ENCODE results near the gene HOXB2.

Gene HOXB2

DNA sequence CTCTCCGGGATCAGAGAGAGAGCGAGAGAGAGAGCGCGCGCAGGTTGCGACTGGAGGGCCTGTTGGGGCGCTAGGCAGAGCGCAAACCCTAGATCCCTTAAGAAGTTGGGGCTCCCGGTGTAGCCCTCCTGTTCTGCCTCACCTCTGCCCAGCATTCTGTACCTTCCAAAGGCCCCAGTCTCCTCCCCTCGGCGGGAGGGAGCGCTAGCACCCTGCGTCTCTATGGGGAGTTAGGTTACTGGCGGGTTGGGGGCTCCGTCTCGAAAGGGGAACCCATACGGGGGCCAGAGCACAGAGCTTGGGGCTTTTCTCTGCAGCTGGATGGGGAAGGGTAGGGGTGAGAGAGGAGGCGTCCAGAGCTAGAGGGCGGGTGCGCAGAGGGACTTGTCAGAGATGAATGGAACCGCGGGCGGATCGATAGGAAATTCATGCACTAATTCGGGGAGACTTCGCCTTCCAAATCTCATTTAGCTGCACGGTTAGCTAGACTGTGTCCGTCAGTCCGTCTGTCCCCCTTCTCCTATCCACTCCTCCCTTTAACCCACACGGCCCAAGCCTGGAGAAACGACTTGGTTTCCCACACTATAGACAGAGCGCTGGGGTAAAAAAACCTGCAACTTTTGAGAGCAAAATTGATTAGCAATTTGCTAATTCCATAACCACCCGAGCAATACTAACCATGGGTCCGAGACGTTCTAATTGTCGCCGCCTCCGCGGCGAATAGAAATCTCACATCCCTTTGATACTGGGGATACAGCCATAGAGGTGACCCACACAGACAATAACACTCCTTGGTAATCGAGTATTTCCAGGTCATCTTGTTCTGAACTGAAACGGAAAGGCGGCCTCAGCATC, 33.9 kb upstream of the HOXB2 start:
- DNase-seq (ENCODE audit: low spot score) = no peak

DNA sequence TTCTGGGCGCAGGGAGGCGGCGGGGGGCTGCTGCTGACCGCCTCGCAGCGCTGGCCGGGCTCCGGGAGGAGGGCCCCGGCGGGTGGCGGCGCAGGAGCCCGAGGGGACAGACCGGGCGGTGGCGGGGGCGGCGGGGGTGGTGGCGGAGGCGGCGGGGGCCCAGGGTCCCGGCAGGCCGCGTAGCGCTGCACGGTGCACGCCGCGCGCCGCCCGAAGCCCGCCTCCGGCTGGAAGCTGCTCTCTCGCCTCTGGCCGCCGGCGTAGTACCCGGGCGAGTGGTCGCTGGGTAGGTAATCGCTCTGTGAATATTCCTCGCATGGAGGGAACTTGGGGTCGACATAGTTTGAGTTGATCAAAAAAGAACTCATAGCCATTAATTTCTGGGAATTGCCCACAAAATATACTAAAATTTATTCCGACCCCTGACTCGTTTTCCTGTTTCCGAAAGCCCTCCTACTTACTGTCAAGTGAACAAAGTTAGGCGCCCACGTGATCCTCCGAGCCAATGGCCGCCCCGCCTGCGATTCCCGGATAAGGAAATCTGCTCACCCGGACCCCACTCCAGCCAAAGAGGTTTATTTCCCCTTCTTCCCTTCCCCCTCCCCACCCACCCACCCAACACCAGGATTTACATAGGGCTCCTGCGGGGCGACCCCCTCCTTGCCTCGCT, 33.2 kb upstream of the HOXB2 start, which contains the start of gene HOXB4:
Gene HOXB4 (minus strand): TSS at position 405 of the 670 bp plus-strand sequence. CDS start 31 bp downstream, at position 374.
- DNase-seq (ENCODE audit: low spot score) = peak; percentile 22

DNA sequence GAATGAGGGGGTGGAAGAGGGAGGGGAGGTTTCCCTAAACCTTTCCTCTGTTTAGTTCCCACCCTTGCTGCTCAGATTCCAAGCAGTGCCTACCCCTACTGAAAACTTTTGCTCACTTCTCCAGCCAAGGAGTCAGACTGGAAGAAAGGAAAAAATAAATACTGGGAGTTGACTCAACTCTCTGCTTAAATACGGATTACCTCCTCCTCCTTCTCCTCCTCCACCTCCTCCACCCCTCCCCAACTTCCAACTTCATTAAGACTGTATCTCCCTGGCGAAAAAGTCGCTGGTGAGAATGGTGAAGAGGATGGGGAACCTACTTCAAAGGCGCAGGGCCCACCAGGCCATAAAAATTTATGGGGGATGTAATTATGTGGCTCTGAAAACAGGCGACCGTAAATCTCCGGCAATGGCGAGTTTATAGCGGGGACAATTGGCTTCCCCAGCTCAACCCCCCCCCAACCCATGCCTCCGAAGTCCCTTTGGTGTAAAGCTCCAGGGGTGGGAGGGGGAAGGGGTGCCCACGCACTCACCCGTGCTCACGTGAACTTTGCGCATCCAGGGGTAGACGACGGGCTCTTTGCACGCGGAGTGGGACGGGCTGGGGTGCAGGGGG, 32.5 kb upstream of the HOXB2 start:
- DNase-seq (ENCODE audit: low spot score) = no peak

DNA sequence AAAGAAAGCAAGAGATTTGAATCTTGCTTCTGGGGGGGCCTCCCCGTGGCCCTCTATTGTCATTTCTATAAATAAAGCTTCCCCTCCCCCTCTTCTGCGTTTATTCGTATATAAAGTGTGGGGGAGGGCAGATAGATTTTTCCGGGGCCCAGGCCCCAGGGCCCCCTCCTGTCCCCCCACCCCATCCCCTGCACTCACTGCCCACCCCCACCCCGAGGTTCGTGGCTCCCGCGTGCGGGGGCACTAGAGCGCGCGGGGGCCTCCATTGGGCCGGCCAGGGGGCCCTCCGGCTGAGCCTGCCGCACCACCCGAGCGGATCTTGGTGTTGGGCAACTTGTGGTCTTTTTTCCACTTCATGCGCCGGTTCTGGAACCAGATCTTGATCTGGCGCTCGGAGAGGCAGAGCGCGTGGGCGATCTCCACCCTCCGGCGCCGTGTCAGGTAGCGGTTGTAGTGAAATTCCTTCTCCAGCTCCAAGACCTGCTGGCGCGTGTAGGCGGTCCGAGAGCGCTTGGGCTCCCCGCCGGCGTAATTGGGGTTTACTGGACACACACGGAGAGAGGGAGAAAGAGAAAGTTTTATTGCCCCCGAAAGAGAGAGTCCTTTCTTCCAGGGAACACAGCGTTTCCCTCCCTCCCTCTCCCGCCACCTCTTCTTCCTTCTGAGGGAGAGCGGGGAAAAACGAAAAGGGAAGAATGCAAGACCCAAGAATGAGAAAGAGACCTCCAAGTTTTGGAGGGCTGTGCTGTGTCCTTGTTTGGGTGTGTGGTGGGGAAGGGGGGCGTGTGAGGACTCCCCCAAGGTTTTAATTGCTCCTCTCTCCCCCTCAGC, 31.8 kb upstream of the HOXB2 start:
- DNase-seq (ENCODE audit: low spot score) = no peak

DNA sequence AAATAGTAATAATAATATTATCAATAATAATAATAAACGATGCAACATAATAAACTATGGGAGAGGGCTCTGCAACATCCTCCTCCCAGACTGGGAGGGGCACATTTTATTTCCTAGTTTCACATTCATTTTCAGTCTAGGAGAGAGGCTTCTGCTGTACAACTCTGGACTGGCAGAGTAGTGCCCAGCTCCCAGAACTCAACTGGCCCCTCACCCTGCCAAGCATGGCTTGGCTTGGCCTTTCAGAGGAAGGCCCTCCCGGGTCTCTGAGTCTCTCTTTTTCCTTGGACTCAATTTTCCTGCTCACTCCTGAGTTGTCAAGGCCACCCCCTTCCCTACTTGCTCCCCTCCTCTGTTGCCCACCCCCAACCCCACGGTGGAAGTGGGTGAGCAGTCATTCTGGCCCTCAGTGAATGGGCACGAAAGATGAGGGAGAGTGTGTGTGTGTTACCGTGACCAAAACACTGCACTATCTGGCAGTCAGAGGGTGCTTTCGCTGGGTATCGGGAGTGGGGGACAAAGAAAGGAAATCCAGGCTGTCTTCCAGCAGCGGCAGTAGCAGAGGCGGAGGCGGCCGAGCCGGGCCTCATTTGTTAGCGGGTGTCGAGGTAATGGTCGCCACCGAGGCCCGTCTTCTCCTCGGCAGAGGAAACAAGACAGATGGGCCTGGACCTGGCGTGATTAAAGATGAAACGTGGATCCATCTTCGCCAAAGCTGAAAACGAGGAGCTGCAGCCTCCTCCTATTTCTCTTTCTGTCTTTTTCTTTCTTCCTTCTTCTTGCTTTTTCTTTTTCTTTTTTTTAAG, 31.0 kb upstream of the HOXB2 start:
- DNase-seq (ENCODE audit: low spot score) = no peak

DNA sequence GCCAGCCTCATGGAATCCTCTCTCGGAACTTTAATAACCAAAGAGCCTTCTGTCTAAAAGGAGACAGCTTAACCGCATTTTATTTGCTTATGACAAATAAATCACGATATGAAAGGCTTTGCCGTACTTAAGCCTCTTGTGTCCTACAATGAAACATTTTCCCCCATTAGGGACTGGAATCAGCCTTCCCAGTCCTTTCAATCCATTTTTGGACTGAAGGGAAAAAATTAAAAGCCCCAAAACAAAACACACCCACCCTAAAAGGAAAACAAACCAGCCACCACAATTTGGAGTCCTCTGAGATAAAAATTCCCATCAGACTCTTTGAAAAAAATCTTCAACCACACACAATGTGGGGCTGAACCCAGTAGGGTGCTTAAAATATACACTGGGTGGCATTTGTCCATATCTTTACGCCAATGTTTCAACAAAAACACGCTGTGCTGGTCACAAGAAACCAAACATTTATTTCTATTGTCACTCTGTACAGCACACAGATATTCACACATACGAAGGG, 30.2 kb upstream of the HOXB2 start:
- no peak for DNase-seq (ENCODE audit: low spot score)

DNA sequence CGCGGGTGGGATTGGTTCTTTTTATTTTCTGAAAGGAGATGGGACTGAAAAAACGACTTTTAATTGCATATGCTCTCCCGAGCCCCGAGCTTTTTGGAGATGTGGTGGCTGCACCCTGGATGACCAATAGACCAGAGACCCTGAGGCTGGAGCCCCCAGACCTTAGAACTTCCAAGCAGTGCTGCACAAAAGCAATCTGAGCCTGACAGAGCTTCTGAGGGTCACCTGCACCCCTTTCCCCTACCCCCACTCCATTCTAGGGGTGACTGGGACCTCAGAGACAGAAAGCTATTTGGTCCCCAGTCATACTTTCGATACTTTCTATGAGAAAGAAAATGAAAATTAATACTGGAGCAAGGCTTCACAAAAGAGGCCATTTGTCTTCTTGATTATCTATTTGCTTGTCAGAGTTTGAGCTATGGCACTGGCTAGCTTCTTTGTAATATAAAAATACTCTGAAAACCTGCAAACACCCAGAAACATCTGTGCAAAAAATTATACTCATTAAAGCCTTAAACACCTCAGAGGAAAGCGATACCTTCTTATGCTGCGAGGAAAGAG, 29.7 kb upstream of the HOXB2 start:
- DNase-seq (ENCODE audit: low spot score) = no peak

DNA sequence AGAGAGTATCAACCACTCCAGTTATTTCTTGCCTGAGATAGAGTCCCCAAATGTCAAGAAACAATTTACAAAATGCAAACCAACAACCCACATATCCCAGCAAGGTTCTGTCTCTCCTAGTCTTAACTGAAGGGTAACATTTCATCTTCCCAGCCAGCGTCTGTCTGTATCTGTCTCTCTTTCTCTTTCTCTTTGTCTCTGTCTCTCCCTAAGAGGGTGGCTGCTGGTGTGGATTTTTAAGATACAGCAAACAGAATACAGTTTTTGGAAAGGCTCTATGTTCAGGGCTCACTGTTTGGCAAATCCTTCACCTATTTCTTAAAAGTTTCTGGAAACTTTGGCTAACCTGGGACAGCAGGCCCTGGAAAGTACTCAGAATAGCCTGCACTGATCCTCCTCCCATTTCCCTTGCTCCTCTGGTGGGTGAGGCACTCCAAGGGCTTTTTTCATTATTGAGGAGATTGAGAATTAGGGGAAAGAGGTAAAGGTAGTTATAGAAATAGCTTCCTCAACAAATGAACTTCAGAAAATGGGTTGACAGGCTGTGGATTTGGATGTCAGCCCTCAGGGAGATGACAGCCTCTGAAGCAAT, 27.0 kb upstream of the HOXB2 start:
- no peak for DNase-seq (ENCODE audit: low spot score)

DNA sequence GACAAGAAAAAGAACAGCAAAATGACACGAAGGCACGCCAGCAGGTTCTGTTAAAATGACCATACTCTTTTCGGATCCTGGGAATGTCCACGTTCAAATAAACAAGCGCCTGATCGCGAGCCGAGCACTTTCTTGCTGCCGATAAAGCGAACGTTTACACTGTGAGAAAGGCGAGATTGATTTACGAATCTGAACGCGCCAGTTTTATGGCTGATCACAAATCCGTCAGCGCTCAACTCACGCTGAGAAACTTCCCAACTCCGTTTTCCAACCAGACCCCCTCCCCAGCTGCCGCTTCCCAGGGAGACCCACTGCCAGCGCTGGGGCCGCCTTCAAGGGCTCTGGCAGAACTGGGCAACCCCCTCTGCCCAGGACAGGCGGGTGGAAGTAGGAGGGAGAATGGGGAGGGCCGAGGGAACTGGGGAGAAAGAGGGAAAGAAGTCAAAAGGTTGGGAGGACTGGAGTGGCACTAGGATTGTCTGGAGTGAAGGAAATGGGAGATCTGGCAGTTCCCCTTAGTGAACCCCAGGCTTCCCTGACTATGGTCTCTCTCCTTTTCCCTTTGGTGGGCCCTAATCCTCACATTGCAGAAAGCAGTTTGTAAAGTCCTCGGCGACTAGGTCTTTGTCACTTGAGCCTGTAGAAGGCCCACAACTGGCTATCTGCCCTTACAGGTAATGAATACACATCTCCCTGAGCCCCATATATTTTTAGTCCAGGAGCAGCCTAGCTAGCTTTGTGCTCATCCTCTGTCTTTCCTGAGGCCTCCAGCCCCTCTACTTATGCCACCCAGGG, 26.3 kb upstream of the HOXB2 start:
- DNase-seq (ENCODE audit: low spot score) = no peak

DNA sequence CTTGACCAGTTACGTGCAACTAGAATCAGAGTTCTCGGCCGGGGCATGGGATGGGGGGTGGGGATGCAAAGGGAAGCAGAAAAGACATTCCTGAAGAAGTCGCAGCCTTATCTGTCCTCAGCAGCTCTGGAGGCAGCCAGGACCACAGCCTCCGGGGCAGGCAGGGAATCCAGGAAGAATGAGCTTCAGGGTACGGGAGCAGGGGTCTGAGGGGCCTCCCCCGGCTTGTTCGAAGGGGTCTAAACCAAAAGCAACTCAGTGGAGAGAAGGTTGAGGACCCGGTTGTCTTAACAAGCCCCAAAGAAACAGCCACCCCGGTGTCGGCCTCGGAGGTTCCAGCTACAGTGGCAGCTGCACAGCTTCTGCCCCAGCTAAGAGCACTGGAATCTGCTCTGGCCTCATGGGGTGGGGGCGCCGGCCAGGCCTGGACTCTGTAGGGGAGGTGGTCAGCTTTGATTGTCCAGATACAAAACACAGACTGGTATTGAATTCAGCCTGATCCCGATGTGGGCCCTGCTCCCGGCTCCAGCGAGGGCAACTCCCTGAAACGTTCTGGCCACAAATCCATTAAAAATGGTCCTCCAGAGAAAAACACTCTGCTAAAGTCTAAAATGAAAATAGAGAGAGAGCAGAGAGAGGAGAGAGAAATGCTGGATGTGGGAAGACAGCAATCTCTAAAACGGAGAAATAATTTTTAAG, 25.6 kb upstream of the HOXB2 start:
- DNase-seq (ENCODE audit: low spot score) = no peak

DNA sequence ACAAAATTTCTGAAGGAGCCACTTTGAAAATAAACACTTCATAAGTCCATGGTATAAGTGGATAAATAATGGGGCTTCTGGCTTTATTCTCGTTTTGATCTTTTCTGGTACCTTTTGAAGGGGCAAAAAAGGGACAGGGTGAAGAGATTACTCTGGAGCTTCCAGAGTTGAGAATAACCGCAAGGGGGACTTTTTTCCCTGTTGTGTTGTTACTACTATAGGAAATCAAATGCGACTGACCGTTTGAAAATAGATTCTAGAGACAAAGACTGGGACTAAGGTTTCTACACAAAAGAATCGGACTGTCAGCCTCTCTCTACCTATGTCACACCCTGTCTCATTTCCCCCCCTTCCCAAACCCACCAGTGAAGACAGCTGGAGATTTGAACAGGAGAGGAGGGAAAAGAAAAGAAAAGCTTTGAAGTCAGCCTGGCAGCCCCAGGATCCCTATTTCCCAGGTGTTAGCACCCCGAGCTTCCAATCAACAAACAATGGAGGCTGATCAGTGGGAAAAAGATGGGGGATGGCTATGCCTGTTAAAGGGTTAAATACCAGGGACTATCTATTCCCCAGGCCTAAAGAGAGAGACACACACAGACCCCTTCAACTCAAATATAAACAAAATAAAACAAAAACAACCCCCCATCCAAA, 24.9 kb upstream of the HOXB2 start:
- DNase-seq (ENCODE audit: low spot score) = no peak

DNA sequence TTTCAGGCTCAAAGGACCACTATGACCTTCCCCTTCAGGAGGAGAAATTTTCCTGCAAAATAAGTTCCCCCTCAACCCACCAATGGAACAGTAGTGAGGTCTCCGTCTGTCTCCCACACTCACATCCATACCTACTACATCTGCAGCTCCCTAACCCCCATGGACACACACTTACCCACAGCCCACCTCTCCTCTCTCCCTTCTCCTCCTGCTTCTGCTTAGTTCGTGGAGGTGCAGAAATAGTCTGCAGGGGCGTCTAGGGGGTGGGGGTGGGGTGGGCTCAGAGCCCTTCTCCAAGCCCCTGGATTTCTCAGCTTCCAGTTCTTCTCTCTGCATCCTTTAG, 24.3 kb upstream of the HOXB2 start:
- no peak for DNase-seq (ENCODE audit: low spot score)

DNA sequence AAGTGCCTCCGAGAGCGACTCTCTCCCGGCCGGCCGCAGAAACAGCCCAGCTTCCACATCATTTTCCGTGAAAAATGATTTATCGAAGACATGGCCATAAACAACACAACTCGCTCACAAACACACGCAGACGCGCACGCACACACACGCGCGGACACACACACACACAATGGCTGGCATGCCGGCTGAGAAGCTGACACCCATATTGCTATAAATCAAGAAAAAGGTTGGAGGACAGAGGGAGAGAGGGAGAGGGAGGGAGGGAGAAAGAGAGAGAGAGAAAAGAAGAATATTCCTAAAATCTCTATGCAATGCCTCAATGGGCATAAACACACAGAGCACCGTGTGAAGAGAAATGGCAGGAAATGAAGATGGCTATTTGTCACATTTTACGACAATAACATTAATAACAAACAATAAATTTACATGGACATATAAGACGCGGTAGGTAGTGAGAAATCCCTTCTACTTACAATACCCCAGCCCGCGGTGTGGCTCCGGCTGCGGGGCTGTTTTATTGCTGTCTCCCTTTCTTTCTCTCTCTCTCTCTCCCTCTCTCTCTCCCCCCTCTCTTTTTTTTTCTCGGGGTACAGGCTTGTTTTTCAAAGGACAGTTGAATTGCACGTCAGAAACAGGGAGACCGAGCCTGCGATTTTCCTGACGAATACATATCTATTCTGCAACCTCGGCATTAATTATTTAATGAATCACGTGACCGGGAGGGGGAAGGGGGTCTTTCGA, 23.8 kb upstream of the HOXB2 start:
- no peak for DNase-seq (ENCODE audit: low spot score)

DNA sequence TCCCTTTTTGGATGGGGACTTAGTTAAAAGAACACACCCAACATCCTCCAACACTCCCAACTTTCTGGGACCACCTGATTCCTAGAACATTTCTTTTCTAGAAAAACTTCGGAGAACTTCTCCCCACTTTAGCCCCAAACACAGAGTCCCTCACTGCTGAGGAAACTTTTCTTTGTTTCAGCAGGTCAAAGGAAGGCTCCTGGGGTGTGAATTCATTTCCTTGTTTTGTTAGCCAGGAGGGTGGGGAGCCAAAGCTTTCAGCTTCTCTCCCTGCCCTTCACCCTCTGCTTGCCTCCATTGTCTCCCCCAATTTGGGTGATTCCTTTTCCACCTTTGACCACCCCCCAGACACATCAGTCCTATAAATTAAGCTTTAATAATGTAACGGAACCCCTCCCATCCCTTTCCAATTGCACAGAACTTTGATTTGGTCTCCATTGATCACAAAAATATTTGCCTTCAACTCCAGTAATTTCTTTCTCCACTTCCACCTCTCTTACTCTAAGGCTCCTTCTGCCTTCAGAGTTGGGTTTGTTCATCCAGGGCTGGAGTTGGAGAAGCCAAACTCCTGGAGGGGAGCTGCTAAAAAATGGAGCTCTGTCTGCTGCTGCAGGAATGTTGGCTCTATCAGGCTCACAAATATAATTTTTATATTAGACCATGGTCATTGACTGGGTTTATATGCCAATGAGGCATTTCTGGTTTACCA, 22.9 kb upstream of the HOXB2 start:
- DNase-seq (ENCODE audit: low spot score) = no peak

DNA sequence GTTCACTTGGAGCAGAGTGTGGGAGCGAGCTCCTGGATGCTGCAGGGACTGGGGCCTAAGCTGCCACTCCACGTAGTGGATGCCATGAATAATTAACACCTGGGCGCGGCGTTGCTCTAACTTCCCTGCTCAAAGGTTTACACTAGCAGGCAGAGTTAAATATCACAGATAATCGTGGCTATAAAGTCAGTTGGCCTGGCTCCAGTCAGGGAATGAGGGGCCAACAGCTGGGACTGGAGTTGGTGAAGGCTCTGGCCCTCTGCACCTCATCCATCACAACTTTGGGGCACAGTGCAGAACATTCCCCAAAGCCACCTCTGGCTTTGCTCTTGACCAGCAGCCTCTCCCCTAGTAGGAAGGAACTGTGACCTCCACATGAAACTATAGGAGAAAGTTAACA, 22.3 kb upstream of the HOXB2 start:
- DNase-seq (ENCODE audit: low spot score) = no peak

DNA sequence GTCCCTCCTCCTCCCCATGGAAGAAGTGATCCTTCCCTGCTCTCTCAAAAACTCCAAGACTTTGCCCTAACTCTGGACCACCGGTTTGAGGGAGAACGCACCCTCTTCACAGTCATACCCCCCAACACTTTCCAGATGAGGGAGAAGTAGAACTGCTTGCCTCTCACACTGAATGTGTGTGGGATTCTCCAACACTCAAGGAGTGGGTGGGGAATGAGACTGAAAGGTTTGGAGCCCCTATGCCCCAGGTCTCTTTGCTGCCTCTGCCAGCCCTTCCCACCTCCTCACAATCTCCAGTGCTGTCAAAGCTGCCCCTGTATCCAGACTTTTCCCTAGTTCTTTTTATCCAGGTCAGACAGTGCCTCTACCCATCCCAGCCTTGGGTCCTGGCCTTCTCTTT, 21.8 kb upstream of the HOXB2 start:
- DNase-seq (ENCODE audit: low spot score) = no peak

Measured in globus pallidus (tissue), 1 donor.